Stimulated activated CD8-positive, alpha-beta memory T cell treated with anti-CD3 and anti-CD28 coated beads, Interleukin-7, amount 100 ng/mL, for 24 hours (primary cell): ENCODE results near the gene C1QC.

Experiments used
- DNase-seq: peaks from one replicate; pipeline ENCODE4 v3.0.0-alpha.2; 2020; ENCODE audit warnings: low read depth

The C1QC gene

GRCh38 chr1:22643381-22643780, at the start of gene C1QC:
C1QC (plus strand) TSS chr1:22643633; CDS start chr1:22644024, 391 bp downstream.
- no peak for DNase-seq

GRCh38 chr1:22594396-22594795, 49.0 kb upstream of the C1QC start:
- no peak for DNase-seq

- no peak for DNase-seq
Observed at GRCh38 chr1:22595108-22595507, 48.3 kb upstream of the C1QC start.

- no peak for DNase-seq
Observed at GRCh38 chr1:22597301-22597965, 46.0 kb upstream of the C1QC start.

- DNase-seq, result no peak
Observed at GRCh38 chr1:22597996-22598395, 45.4 kb upstream of the C1QC start.

GRCh38 chr1:22598736-22599135, 44.7 kb upstream of the C1QC start:
- no peak for DNase-seq

- DNase-seq, result no peak
Observed at GRCh38 chr1:22600071-22600816, 43.2 kb upstream of the C1QC start.

- DNase-seq, result no peak
Observed at GRCh38 chr1:22600817-22601605, 42.4 kb upstream of the C1QC start.

GRCh38 chr1:22601610-22602009, 41.8 kb upstream of the C1QC start:
- DNase-seq, result no peak

GRCh38 chr1:22602060-22602740, 41.2 kb upstream of the C1QC start:
- DNase-seq, result no peak

- no peak for DNase-seq
Observed at GRCh38 chr1:22606161-22606560, 37.3 kb upstream of the C1QC start.

- no peak for DNase-seq
Observed at GRCh38 chr1:22607154-22607553, 36.3 kb upstream of the C1QC start.

- DNase-seq, result no peak
Observed at GRCh38 chr1:22608361-22608760, 35.1 kb upstream of the C1QC start.

GRCh38 chr1:22609291-22609690, 34.1 kb upstream of the C1QC start:
- no peak for DNase-seq

- DNase-seq, result peak; percentile 6
Observed at GRCh38 chr1:22611530-22611947, 31.9 kb upstream of the C1QC start.

GRCh38 chr1:22612671-22613571, 30.5 kb upstream of the C1QC start:
- DNase-seq, result no peak

GRCh38 chr1:22613572-22613918, 29.9 kb upstream of the C1QC start:
- no peak for DNase-seq

GRCh38 chr1:22613951-22614350, 29.5 kb upstream of the C1QC start:
- no peak for DNase-seq

- DNase-seq, result no peak
Observed at GRCh38 chr1:22615886-22616285, 27.5 kb upstream of the C1QC start.

- DNase-seq, result no peak
Observed at GRCh38 chr1:22616571-22616970, 26.9 kb upstream of the C1QC start.

GRCh38 chr1:22618056-22618455, 25.4 kb upstream of the C1QC start:
- no peak for DNase-seq
